Endometrial microvascular endothelial cells (primary cell): ENCODE measurements around the gene LRWD1. TPM values are rescaled to one million over a fixed set of nuclear protein-coding genes. Genes with fewer than 3 reads are reported as not detected.

Experiments
- in situ Hi-C: cut with HindIII; loops from 2 replicates; pipeline ENCODE4 v1.10.0; 2017; ENCODE audit warnings: low sequenced_read_pairs, low pct_unique_long_range_greater_than_20kb; ENCODE audit errors: inconsistent ontology term
- total RNA-seq: library from RNA; depleted of rRNA; stranded (reverse); fragments of >200 nt; gene quantifications from one replicate; pipeline ENCODE4 v1.2.3, GENCODE V29; 2015; ENCODE audit errors: inconsistent ontology term

The LRWD1 gene
- total RNA-seq = 11.9 TPM

DNA sequence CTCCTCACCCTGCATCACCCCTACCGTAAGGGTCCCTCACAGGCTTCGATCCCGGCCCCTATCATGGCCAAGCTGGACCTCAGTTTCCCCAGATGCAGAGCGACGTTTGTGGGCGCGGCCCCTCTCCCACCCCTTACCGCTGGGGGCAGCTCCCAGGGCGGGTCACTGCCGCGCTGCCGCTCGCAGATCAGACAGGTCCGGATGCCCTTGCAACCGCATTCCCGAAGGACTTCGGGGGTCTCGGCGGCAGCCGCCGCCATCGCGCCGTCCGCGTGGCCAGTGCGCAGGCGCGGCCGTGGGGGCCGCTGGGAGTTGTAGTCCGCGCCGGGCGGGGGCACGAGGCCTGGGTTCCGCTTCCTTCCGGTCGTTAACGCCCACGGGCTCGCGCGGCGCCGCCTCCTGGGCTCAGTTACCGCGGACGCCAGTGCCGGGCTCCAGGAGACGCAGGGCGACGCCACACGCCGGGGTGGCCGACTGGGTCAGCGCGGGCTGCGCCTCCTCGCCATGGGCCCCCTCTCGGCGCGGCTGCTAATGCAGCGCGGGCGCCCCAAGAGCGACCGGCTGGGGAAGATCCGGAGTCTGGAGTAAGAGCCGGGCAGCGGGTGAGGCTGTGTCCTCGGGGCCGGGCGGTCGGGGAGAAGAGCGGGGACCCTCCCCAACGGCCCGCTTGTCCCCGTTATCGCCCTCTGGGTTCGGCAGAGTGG is at the start of gene LRWD1, which contains the start of gene ALKBH4:
Gene LRWD1, plus strand, starts transcription at position 408 of the 704 bp plus-strand sequence. Its CDS starts 97 bp downstream, at position 505.
Gene ALKBH4, minus strand, starts transcription at position 287 of the 704 bp plus-strand sequence. Its CDS starts 27 bp downstream, at position 260.
- in situ Hi-C loops = no loop called here

DNA sequence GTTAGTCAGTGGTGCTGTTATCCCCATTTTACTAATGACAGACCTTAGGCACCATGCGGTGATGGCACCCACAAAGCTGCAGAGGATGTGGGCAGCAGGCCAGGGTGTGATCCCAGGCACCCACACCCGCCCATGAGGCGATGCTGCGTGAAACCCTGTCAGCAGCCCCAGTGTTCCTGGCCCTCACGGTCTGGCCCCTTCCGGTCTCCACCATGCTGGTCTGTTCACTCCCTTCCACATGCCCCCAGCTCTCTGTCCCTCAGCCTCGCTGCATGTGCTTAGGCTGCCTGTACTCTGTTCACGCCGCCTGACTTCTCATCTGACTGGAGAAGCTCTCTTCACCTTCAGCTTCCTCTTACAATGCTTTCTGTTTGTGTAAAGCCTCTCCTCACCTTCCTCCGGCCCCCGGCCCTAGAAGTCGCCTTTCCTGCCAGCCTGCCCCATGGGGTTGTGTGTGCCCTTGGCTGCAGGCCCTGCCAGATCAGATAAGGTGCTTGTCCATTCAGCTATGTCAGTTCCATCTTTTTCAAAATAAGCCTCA is 49.0 kb upstream of the LRWD1 start:
- in situ Hi-C loops = no loop called here

DNA sequence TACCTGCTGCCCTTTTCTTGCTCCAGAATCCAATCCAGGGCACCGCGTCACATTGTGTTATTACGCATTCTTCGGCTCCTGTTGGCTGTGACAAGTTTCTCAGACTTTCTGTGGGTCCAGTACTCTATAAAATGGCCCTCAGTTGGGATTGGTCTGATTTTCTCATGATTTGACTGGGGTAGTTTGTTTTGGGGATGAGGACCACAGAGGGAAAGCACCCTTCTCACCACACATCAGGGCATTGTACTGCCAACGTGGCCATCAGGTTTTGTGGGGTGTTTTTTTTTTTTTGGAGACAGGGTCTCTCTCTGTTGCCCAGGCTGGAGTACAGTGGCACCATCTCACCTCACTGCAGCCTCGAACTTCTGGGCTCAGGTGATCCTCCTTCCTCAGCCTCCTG is 48.4 kb upstream of the LRWD1 start:
- in situ Hi-C loops = no loop called here

GRCh38 chr7:102417105-102417504 is 47.7 kb upstream of the LRWD1 start:
- in situ Hi-C loops = no loop called here

GRCh38 chr7:102418592-102418991 is 46.2 kb upstream of the LRWD1 start:
- in situ Hi-C loops = no loop called here

DNA sequence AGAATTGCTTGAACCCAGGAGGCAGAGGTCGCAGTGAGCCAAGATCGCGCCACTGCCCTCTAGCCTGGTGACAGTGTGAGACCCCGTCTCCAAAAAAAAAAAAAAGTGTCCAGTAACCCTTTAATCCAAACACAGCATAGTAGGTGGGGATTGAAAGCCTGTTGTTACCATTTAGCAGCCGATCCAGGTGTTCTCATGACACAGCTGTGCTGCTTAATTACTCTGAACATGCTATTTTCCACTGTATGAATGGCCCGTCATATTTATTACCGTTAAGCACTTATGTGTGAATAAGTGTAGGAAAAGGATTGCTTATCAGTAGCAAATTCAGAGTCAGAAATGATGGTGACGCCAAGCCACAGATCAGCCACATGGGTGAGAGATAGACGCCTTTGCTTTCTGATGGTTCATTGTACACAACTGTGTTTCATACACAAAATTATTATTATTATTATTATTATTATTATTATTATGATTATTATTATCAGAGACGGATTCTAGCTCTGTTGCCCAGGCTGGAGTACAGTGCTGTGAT is 43.0 kb upstream of the LRWD1 start:
- in situ Hi-C loops = no loop called here

- in situ Hi-C loops = no loop called here
Observed at GRCh38 chr7:102424129-102424551, 40.6 kb upstream of the LRWD1 start.

- in situ Hi-C loops = no loop called here
Observed at GRCh38 chr7:102424787-102425218, 40.0 kb upstream of the LRWD1 start.

- in situ Hi-C loops = no loop called here
Observed at GRCh38 chr7:102425639-102426267, 39.0 kb upstream of the LRWD1 start.

- in situ Hi-C loops = no loop called here
Observed at GRCh38 chr7:102426268-102427018, 38.3 kb upstream of the LRWD1 start.

- in situ Hi-C loops = no loop called here
Observed at GRCh38 chr7:102427019-102427405, 37.8 kb upstream of the LRWD1 start.

DNA sequence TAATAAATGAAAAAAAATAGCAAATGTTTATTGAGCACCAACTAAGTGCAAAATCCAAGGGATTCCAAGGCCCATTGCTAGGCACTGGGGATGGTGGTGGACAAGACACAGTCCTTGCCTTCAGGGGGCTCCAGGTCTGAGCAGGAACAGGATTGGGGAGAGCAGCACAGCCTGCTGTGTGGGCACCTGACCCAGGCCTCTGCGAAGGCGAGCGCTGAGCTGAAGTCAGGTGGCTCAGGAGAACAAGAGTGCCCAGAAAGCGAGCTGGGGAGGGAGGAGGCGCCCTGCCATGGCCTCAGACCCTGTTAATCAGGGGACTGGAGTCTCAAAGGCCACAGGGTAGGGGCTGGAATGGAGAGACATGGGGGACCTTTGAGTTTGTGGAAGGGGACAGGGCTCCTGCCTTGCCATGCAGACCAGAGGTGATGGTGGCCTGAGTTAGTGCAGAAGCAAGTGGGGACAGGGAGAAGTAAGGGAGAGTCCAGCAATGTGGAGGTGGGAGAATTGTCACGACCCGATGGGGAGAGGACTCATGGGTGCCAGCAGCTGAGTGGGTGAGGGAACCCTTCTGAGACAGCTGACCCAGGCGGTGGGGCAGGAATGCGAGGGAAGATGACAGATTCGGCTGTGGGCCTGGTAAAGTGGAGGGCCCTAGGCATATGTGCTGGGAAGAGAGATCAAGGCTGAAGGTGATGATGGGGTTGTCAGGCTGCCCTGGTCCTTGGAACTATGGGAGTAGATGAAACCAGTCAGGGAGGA is 35.5 kb upstream of the LRWD1 start:
- in situ Hi-C loops = no loop called here

DNA sequence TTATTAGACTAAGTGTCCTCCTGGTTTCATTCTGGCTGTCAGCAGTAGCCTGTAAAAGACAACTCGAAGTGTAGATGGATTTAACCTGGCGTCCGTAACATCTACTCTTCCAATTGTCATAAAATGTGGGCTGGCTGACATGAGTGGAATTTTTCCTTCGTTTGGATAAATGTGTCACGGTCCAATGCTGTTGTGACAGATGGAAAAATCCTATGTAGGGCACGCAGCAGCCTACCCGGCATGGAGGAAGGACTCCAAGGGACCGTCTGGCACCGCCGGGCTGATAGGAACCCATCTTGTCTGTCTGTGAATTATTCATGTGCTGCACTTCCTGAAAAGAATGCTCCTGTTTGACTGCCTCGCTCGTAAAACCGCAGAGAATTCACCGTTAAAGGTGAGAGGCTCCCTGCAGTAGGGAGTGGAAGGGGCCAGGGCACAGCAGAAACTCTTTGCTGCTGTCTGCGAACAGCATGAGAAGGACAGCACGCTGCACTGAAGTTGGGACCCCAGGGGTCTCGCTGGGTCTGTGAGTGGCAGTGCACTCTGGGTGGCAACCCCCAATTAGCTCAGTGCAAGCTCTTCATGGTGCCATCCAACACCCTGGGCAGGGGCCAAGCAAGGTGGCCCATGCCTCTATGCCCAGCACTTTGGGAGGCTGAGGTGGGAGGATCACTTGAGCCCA is 33.0 kb upstream of the LRWD1 start:
- in situ Hi-C loops = no loop called here

GRCh38 chr7:102432442-102433218 is 32.2 kb upstream of the LRWD1 start:
- in situ Hi-C loops = no loop called here

DNA sequence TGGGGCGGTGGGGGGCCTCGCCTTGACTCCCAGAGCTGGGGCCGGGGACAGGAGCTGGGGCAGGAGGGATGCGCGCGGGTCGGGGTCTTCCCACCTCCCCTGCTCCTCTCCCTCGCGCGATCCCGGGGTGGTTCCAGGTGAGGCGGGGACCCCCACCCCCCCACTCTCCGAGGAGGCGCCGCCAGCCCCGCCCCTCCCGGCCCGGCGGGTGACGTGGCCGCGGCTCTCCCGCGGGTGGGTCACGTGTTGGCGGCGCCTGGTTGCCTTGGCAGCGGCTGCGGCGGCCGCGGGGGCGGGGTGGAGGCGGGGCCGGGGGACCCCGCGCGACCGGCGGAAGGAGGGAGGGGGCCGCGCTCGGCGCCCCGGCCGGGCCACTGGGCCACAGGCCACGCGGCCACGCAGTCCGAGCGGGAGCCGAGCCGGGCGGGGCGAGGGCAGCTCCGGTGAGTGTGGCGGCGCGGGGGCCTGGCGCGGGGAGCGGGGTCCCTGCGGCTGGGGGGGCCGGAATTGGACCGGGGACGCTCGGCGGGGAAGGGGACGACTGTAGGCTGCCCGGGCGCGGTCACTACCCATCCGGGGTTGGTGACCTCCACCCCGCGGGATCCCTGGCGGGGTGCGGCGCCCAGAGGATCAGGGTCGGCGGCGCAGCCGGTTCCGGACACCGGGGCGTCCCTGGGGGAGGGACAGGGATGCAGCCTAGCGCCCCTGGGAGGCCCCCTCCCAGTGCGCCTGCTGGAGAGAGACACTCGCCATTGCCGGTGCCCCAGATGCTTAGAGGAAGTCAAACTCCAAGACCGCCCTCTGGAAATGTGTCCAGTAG is 31.4 kb upstream of the LRWD1 start, which contains the start of gene ORAI2:
Gene ORAI2, plus strand, starts transcription at position 357 of the 820 bp plus-strand sequence. CDS start 5,382 bp downstream, outside the sequence.
- in situ Hi-C loops = no loop called here

GRCh38 chr7:102434039-102434486 is 30.7 kb upstream of the LRWD1 start:
- in situ Hi-C loops = no loop called here
